HCT116 (cell line): ENCODE measurements around the gene XYLT1. TPM values are rescaled to one million over a fixed set of nuclear protein-coding genes. Genes with fewer than 3 reads are reported as not detected.

Experiments
- ATAC-seq: fragments of 200-7000 bp; cut with Tn5 transposase; 2 replicates; pipeline ENCODE4 v1.9.1; 2020; ENCODE audit warnings: mild to moderate bottlenecking, moderate library complexity
- BruUV-seq: library from RNA; stranded (reverse); fragments of 400-500 nt; replicated peaks from 2 replicates; lab custom pipeline; 2021; lab: Mats Ljungman, UMichigan
- CTCF ChIA-PET: fragments of 300-600 bp; sonication (Branson Sonifier 250); formaldehyde crosslinking; loops from one replicate; lab custom pipeline; 2021; ENCODE audit warnings: antibody characterized with exemption; lab: Charles Lee
- POLR2A ChIA-PET: fragments of 300-600, 350-600 bp; sonication (Branson Sonifier 250); formaldehyde crosslinking; loops from one replicate; lab custom pipeline; 2021; ENCODE audit warnings: antibody characterized with exemption; lab: Charles Lee
- RAD21 ChIA-PET, 2 experiments: fragments of 300-600 bp; sonication (Branson Sonifier 250); formaldehyde crosslinking; loops; one replicate each; lab custom pipeline; 2023; ENCODE audit warnings: low total read pairs in 2 of 2; ENCODE audit not compliant: uncharacterized antibody in 2 of 2, unreplicated experiment in 2 of 2, low non-redundant PET in 1 of 2; lab: Charles Lee
- DNase-seq: peaks from one replicate; pipeline ENCODE4 v3.0.0-alpha.2; 2010; ENCODE audit warnings: low read depth, low spot score
- H2AFZ ChIP-seq: fragments of 200-600 bp; shearing (Covaris generic), sonication (generic); 2 replicates; pipeline ENCODE4 v1.6.1; 2017; ENCODE audit warnings: low read depth, mixed run types, mixed read lengths, antibody characterized with exemption, low read length; ENCODE audit not compliant: poor library complexity, severe bottlenecking
- H3K27ac ChIP-seq: 2 replicates; pipeline ENCODE4 v1.5.1; 2012; ENCODE audit warnings: low read depth, low read length
- H3K27me3 ChIP-seq: fragments of 200-600 bp; sonication (generic); 2 replicates; pipeline ENCODE4 v1.6.1; 2016; ENCODE audit warnings: mixed run types, low read length, mixed read lengths; ENCODE audit not compliant: insufficient read depth
- H3K36me3 ChIP-seq, 2 experiments: fragments of 200-500 bp in 1 of 2; fragments of 200-600 bp in 1 of 2; sonication (Bioruptor generic) in 1 of 2; sonication (generic) in 1 of 2; 2 replicates each; pipeline versions ENCODE4 v1.5.1 to v1.6.1; 2014 to 2016; ENCODE audit warnings: low read length in 2 of 2, inconsistent platforms in 1 of 2, mixed read lengths in 1 of 2, mixed run types in 1 of 2; ENCODE audit not compliant: insufficient read depth in 2 of 2, control insufficient read depth in 1 of 2
- H3K4me1 ChIP-seq, 2 experiments: fragments of 200-600 bp in 1 of 2; sonication (generic) in 1 of 2; 2 replicates each; pipeline versions ENCODE4 v1.5.1 to v1.6.1; 2012 to 2017; ENCODE audit warnings: low read length in 2 of 2, inconsistent platforms in 1 of 2, mild to moderate bottlenecking in 1 of 2, mixed read lengths in 1 of 2, mixed run types in 1 of 2, moderate library complexity in 1 of 2; ENCODE audit not compliant: insufficient read depth in 2 of 2, control insufficient read depth in 1 of 2
- H3K4me2 ChIP-seq: fragments of 200-600 bp; sonication (generic); 2 replicates; pipeline ENCODE4 v1.6.1; 2017; ENCODE audit warnings: mixed run types, low read length, mixed read lengths
- H3K4me3 ChIP-seq, 2 experiments: fragments of 200-600 bp in 1 of 2; sonication (generic) in 1 of 2; replicated peaks in 1 of 2; 2 replicates each; pipeline ENCODE4 v1.5.1; 2011 to 2016; ENCODE audit warnings: low read length in 2 of 2, control low read depth in 1 of 2, low read depth in 1 of 2, mild to moderate bottlenecking in 1 of 2, mixed read lengths in 1 of 2, mixed run types in 1 of 2
- H3K79me2 ChIP-seq: fragments of 200-600 bp; sonication (generic); 2 replicates; pipeline ENCODE4 v1.6.1; 2017; ENCODE audit warnings: mild to moderate bottlenecking, mixed run types, low read length, moderate library complexity, mixed read lengths; ENCODE audit not compliant: insufficient read depth
- H3K9ac ChIP-seq: fragments of 200-600 bp; sonication (generic); 2 replicates; pipeline ENCODE4 v1.6.1; 2016; ENCODE audit warnings: low read length, mixed read lengths
- H3K9me2 ChIP-seq: fragments of 200-600 bp; sonication (generic), shearing (Covaris generic); 2 replicates; pipeline ENCODE4 v1.6.1; 2017; ENCODE audit warnings: mixed run types, mild to moderate bottlenecking, moderate library complexity; ENCODE audit not compliant: insufficient read depth
- H3K9me3 ChIP-seq, 2 experiments: fragments of 200-500 bp in 1 of 2; fragments of 200-600 bp in 1 of 2; sonication (Bioruptor generic) in 1 of 2; sonication (generic) in 1 of 2; 2 replicates each; pipeline ENCODE4 v1.6.1; 2014 to 2017; ENCODE audit warnings: low read length in 2 of 2, mixed read lengths in 2 of 2, inconsistent platforms in 1 of 2, low read depth in 1 of 2, mild to moderate bottlenecking in 1 of 2, mixed run types in 1 of 2, moderate library complexity in 1 of 2; ENCODE audit not compliant: control insufficient read depth in 1 of 2, insufficient read depth in 1 of 2
- H4K20me1 ChIP-seq: fragments of 200-600 bp; sonication (generic), shearing (Covaris generic); 2 replicates; pipeline ENCODE4 v1.6.1; 2017; ENCODE audit warnings: mixed run types, mild to moderate bottlenecking, moderate library complexity; ENCODE audit not compliant: insufficient read depth
- CBX3 ChIP-seq: IDR thresholded peaks from 2 replicates; pipeline ENCODE4 v1.6.1; 2012; ENCODE audit warnings: low read depth
- CEBPB ChIP-seq: IDR thresholded peaks from 2 replicates; pipeline ENCODE4 v1.6.1; 2012; ENCODE audit warnings: low read depth
- EGR1 ChIP-seq: IDR thresholded peaks from 2 replicates; pipeline ENCODE4 v1.6.1; 2012; ENCODE audit warnings: low read depth
- ELF1 ChIP-seq: IDR thresholded peaks from 2 replicates; pipeline ENCODE4 v1.6.1; 2012; ENCODE audit warnings: low read depth, borderline replicate concordance
- FOSL1 ChIP-seq: IDR thresholded peaks from 2 replicates; pipeline ENCODE4 v1.6.1; 2012; ENCODE audit warnings: low read depth
- JUND ChIP-seq: IDR thresholded peaks from 2 replicates; pipeline ENCODE4 v1.6.1; 2012
- POLR2A ChIP-seq: IDR thresholded peaks from 2 replicates; pipeline ENCODE4 v1.7.0; 2011; ENCODE audit warnings: borderline replicate concordance; ENCODE audit not compliant: insufficient read depth, insufficient read length; ENCODE audit errors: extremely low read depth
- POLR2AphosphoS5 ChIP-seq: IDR thresholded peaks from 2 replicates; pipeline ENCODE4 v1.6.1; 2011; ENCODE audit warnings: mild to moderate bottlenecking, low read depth, low read length, moderate library complexity
- SP1 ChIP-seq: IDR thresholded peaks from 2 replicates; pipeline ENCODE4 v1.6.1; 2012; ENCODE audit warnings: low read depth
- SRF ChIP-seq: IDR thresholded peaks from 2 replicates; pipeline ENCODE4 v1.6.1; 2012; ENCODE audit warnings: low read depth
- YY1 ChIP-seq: IDR thresholded peaks from 2 replicates; pipeline ENCODE4 v1.6.1; 2011; ENCODE audit warnings: low read length, low read depth, moderate library complexity, mild to moderate bottlenecking; ENCODE audit not compliant: insufficient replicate concordance; ENCODE audit errors: extremely low read depth
- ZNF274 ChIP-seq: fragments of 200-500 bp; sonication (Bioruptor generic); IDR thresholded peaks from 2 replicates; pipeline ENCODE4 v1.6.1; 2014; ENCODE audit warnings: mild to moderate bottlenecking, low read depth, low read length, inconsistent platforms
- intact Hi-C: fragments of 100-400 bp; cut with micrococcal nuclease; formaldehyde crosslinking; loops from 2 replicates; pipeline ENCODE4 v1.10.0; 2022
- total RNA-seq: library from RNA; stranded (reverse); gene quantifications from one replicate; pipeline ENCODE4 v1.2.1, GENCODE V29; 2021; ENCODE audit not compliant: unreplicated experiment
- TF ChIP-seq, protein P1 (sequence below): IDR thresholded peaks from 2 replicates; pipeline ENCODE4 v1.6.1; 2012; ENCODE audit warnings: low read depth
- TF ChIP-seq, protein P2 (sequence below): IDR thresholded peaks from 2 replicates; pipeline ENCODE4 v1.6.1; 2011; ENCODE audit warnings: mild to moderate bottlenecking, low read length, moderate library complexity; ENCODE audit not compliant: insufficient replicate concordance; ENCODE audit errors: extremely low read depth

XYLT1 gene
- total RNA-seq, 1 experiment from 2014 or later, result 4.5 TPM

DNA sequence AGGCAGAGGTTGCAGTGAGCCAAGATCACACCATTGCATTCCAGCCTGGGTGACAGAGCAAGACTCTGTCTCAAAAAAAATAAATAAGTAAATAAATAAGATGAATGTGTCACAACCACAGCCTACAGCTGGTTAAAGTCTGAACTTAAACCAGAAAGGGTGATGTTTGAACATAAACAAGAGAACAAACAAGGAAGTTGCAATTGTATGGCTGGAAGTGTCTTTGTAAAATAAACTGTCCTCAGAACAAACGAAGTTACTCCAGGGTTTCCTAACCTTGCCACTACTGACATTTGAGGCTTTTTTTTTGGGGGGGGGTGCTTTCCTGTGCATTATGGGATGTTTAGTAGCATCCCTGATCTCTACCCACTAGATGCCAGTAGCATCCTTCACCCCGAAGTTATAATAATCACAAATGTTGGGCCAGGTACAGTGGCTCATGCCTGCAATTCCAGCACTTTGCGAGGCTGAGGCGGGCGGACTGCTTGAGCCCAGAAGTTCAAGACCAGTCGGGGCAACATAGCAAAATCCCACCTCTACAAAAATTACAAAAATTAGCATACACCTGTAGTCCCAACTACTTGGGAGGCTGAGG is 119.2 kb downstream of the XYLT1 start (continued):
- TF ChIP-seq, protein P1, sequence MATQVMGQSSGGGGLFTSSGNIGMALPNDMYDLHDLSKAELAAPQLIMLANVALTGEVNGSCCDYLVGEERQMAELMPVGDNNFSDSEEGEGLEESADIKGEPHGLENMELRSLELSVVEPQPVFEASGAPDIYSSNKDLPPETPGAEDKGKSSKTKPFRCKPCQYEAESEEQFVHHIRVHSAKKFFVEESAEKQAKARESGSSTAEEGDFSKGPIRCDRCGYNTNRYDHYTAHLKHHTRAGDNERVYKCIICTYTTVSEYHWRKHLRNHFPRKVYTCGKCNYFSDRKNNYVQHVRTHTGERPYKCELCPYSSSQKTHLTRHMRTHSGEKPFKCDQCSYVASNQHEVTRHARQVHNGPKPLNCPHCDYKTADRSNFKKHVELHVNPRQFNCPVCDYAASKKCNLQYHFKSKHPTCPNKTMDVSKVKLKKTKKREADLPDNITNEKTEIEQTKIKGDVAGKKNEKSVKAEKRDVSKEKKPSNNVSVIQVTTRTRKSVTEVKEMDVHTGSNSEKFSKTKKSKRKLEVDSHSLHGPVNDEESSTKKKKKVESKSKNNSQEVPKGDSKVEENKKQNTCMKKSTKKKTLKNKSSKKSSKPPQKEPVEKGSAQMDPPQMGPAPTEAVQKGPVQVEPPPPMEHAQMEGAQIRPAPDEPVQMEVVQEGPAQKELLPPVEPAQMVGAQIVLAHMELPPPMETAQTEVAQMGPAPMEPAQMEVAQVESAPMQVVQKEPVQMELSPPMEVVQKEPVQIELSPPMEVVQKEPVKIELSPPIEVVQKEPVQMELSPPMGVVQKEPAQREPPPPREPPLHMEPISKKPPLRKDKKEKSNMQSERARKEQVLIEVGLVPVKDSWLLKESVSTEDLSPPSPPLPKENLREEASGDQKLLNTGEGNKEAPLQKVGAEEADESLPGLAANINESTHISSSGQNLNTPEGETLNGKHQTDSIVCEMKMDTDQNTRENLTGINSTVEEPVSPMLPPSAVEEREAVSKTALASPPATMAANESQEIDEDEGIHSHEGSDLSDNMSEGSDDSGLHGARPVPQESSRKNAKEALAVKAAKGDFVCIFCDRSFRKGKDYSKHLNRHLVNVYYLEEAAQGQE, result no peak
- TF ChIP-seq ELF1 (no peak), POLR2AphosphoS5 (no peak), JUND (no peak), FOSL1 (no peak), CBX3 (no peak), ZNF274 (no peak), SRF (no peak)

- ATAC-seq (no peak), DNase-seq (no peak)
- Histone ChIP-seq H3K4me3 (no peak overlapping the region), H4K20me1 (no peaks in the 10 kb centered on the region), H3K36me3 (no peaks in the 10 kb centered on the region), H3K9ac (no peak overlapping the region), H3K27ac (no peak overlapping the region), H3K27me3 (no peaks in the 10 kb centered on the region), H3K9me3 (no peaks in the 10 kb centered on the region), H3K9me2 (no peaks in the 10 kb centered on the region), H3K79me2 (no peaks in the 10 kb centered on the region), H3K4me2 (no peak overlapping the region), H2AFZ (no peak overlapping the region), H3K4me1 (no peaks in the 10 kb centered on the region)
- CTCF ChIA-PET, result no interaction called here
- RAD21 ChIA-PET, result no interaction called here
- POLR2A ChIA-PET, result no interaction called here
- intact Hi-C loops, result no loop called here
- BruUV-seq, result no TSS peak
- TF ChIP-seq SP1 (no peak), JUND (no peak), FOSL1 (no peak), CEBPB (no peak), YY1 (no peak), CBX3 (no peak), POLR2A (no peak), SRF (no peak), EGR1 (no peak)
- TF ChIP-seq, protein P2, sequence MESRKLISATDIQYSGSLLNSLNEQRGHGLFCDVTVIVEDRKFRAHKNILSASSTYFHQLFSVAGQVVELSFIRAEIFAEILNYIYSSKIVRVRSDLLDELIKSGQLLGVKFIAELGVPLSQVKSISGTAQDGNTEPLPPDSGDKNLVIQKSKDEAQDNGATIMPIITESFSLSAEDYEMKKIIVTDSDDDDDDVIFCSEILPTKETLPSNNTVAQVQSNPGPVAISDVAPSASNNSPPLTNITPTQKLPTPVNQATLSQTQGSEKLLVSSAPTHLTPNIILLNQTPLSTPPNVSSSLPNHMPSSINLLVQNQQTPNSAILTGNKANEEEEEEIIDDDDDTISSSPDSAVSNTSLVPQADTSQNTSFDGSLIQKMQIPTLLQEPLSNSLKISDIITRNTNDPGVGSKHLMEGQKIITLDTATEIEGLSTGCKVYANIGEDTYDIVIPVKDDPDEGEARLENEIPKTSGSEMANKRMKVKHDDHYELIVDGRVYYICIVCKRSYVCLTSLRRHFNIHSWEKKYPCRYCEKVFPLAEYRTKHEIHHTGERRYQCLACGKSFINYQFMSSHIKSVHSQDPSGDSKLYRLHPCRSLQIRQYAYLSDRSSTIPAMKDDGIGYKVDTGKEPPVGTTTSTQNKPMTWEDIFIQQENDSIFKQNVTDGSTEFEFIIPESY, result no peak
Observed at GRCh38 chr16:17350207-17350606, 120.6 kb downstream of the XYLT1 start.
